Panc1 (cell line): Measurements from ENCODE around the gene COX8A.

Source experiments
- POLR2AphosphoS5 ChIP-seq: IDR thresholded peaks from 2 replicates; pipeline ENCODE4 v1.6.1; 2012; ENCODE audit warnings: mild to moderate bottlenecking, low read depth, low read length, moderate library complexity
- SIN3A ChIP-seq: IDR thresholded peaks from 2 replicates; pipeline ENCODE4 v1.6.1; 2012; ENCODE audit warnings: low read depth, mild to moderate bottlenecking, low read length, moderate library complexity, borderline replicate concordance; ENCODE audit not compliant: insufficient read depth
- TCF7L2 ChIP-seq: IDR thresholded peaks from 2 replicates; pipeline ENCODE4 v1.6.1; 2011; ENCODE audit warnings: mild to moderate bottlenecking, low read depth, low read length, inconsistent platforms
- TF ChIP-seq, protein P1 (sequence below): fragments of 450-650 bp; IDR thresholded peaks from 2 replicates; pipeline ENCODE4 v1.5.1; 2017; ENCODE audit warnings: mild to moderate bottlenecking
- TF ChIP-seq, protein P2 (sequence below), 2 experiments: IDR thresholded peaks; 2 replicates each; pipeline ENCODE4 v1.6.1; 2011 to 2012; ENCODE audit warnings: low read depth in 2 of 2, control low read depth in 1 of 2, low read length in 1 of 2, mild to moderate bottlenecking in 1 of 2, moderate library complexity in 1 of 2; ENCODE audit not compliant: insufficient read depth in 1 of 2

DNA sequence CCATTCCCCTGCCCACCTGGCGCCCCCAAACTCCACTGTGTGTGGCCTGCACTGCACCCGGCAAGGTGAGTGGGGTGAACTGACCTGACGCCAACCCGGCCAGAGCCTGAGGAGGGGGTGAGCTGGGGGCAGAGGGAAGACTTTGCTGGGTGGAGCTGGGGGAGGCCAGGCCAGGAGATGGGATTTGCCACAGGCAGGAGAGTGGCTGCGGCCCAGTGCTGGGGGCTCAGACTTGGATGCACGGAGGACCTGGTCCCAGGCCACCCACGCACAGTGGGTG is 43.5 kb downstream of the COX8A start:
- TF ChIP-seq, protein P1, sequence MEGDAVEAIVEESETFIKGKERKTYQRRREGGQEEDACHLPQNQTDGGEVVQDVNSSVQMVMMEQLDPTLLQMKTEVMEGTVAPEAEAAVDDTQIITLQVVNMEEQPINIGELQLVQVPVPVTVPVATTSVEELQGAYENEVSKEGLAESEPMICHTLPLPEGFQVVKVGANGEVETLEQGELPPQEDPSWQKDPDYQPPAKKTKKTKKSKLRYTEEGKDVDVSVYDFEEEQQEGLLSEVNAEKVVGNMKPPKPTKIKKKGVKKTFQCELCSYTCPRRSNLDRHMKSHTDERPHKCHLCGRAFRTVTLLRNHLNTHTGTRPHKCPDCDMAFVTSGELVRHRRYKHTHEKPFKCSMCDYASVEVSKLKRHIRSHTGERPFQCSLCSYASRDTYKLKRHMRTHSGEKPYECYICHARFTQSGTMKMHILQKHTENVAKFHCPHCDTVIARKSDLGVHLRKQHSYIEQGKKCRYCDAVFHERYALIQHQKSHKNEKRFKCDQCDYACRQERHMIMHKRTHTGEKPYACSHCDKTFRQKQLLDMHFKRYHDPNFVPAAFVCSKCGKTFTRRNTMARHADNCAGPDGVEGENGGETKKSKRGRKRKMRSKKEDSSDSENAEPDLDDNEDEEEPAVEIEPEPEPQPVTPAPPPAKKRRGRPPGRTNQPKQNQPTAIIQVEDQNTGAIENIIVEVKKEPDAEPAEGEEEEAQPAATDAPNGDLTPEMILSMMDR: no peak
- TF ChIP-seq POLR2AphosphoS5 (no peak), TCF7L2 (no peak), SIN3A (no peak)
- TF ChIP-seq, protein P2, sequence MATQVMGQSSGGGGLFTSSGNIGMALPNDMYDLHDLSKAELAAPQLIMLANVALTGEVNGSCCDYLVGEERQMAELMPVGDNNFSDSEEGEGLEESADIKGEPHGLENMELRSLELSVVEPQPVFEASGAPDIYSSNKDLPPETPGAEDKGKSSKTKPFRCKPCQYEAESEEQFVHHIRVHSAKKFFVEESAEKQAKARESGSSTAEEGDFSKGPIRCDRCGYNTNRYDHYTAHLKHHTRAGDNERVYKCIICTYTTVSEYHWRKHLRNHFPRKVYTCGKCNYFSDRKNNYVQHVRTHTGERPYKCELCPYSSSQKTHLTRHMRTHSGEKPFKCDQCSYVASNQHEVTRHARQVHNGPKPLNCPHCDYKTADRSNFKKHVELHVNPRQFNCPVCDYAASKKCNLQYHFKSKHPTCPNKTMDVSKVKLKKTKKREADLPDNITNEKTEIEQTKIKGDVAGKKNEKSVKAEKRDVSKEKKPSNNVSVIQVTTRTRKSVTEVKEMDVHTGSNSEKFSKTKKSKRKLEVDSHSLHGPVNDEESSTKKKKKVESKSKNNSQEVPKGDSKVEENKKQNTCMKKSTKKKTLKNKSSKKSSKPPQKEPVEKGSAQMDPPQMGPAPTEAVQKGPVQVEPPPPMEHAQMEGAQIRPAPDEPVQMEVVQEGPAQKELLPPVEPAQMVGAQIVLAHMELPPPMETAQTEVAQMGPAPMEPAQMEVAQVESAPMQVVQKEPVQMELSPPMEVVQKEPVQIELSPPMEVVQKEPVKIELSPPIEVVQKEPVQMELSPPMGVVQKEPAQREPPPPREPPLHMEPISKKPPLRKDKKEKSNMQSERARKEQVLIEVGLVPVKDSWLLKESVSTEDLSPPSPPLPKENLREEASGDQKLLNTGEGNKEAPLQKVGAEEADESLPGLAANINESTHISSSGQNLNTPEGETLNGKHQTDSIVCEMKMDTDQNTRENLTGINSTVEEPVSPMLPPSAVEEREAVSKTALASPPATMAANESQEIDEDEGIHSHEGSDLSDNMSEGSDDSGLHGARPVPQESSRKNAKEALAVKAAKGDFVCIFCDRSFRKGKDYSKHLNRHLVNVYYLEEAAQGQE (IDR thresholded peaks at IDR 0.05; ENCODE audit: insufficient read depth in 1 of 2, low read depth in 2 of 2, low read length in 1 of 2): no peak
